Stimulated activated naive CD4-positive, alpha-beta T cell treated with Interleukin-2 at 50 U/mL for 16 hours (primary cell): ENCODE measurements around the gene SACS.

Experiments
- DNase-seq: peaks from one replicate; lab custom pipeline; 2025; lab: John Stamatoyannopoulos, UW

SACS gene, protein sequence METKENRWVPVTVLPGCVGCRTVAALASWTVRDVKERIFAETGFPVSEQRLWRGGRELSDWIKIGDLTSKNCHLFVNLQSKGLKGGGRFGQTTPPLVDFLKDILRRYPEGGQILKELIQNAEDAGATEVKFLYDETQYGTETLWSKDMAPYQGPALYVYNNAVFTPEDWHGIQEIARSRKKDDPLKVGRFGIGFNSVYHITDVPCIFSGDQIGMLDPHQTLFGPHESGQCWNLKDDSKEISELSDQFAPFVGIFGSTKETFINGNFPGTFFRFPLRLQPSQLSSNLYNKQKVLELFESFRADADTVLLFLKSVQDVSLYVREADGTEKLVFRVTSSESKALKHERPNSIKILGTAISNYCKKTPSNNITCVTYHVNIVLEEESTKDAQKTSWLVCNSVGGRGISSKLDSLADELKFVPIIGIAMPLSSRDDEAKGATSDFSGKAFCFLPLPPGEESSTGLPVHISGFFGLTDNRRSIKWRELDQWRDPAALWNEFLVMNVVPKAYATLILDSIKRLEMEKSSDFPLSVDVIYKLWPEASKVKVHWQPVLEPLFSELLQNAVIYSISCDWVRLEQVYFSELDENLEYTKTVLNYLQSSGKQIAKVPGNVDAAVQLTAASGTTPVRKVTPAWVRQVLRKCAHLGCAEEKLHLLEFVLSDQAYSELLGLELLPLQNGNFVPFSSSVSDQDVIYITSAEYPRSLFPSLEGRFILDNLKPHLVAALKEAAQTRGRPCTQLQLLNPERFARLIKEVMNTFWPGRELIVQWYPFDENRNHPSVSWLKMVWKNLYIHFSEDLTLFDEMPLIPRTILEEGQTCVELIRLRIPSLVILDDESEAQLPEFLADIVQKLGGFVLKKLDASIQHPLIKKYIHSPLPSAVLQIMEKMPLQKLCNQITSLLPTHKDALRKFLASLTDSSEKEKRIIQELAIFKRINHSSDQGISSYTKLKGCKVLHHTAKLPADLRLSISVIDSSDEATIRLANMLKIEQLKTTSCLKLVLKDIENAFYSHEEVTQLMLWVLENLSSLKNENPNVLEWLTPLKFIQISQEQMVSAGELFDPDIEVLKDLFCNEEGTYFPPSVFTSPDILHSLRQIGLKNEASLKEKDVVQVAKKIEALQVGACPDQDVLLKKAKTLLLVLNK (N-terminal part only)

DNA sequence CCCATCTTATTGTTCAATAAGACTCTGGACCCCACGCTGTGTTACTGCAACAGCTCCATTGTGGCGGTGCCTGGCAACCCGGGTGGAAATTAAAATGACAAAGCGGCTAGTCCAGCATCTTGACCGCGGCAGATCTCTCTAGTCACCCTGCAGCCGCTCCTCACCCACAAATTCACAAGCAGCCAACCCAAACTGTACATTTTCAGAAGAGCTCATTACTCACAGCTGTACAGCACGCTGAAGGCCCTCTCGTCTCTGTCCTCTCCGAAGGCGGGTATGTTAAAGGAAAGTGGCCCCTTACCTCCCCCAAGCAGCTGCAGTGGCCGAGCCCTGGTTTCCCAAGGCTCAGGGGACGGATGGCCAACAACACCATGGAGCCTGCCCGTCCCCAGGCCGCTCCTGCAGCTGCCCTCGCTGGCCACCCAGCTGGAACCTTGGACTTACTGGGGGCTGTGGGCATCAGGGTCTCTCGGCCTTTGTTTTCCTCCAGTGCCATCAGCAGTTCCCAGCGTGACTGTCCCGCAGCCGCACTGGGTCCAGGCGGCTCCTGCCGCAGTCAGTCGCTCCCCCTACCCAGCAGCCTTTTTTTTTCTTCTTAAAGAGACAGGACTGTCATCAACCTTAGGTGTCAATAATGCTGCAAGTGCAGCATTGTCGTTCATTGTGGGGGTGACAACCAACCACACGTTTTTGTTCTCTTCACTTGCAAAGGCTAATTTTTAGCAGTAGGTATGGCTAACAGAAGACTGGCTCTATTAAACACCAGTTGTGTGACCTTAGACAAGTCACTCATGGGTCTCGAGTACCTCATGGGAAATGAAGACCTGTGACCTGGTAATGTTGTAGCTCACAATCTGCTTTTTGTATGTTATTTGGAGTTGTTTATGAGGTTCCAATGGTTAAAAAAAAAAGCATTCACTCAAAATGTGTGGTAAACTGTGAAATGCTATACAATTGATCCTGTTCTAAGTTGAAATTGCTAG lies at the start of gene SACS:
Gene SACS, minus strand, starts transcription at position 532 of the 983 bp plus-strand sequence. CDS start 22,463 bp downstream, outside the sequence.
- no peak for DNase-seq

- DNase-seq: no peak
Observed at GRCh38 chr13:23480324-23480723, 46.8 kb upstream of the SACS start.

DNA sequence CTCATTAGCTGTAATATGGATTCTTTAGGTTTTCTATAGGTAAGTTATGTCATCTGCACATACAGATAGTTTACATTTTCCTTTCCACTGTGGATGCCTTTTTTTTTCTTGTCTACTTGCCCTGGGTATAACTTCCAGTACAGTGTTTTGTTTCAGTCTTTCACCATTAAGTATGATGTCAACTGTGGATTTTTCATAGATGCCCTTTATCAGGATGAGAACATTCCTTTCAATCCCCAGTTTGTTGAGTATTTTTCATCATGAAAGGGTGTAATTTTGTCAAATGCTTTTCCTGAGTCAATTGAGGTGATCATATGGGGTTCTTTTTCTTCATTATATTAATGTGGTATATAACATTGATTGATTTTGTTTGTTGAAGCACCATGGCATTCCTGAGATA lies 43.6 kb upstream of the SACS start:
- no peak for DNase-seq

DNA sequence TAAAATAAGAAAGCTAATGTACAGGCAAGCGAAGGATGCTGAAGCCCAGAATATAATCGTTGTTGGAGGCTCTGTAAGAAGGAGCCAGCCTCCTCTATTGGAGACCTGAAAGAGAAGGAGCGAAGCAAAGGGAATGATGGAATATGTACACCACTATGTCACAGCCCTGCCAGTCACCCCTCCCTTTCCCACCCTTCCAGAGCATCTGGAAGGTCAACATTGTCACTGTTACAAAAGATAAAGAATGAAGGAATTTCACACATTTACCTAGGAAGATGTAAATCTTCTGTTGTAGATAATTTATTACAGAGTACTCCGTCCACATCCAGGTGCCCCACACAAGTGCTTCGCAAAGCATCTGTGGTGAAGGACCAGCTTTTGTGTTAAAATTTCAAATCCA lies 39.7 kb upstream of the SACS start:
- DNase-seq: no peak

DNA sequence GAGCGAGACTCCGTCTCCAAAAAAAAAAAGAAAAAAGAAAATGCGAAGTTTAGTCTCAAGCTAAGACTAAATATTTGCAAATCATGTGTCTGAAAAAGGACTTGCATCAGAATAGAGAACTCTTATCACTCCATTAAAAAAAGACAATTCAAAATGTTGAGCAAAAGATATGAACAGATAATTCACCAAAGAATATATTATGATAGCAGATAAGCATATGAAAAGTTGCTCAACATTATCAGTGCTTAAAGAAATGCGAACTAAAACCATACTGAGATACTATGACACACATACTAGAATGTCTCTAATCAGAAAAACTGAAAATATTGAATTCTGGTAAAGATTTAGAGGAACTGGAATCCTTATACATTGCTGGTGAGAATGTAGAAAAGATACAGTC lies 38.7 kb upstream of the SACS start:
- DNase-seq: no peak

- no peak for DNase-seq
Observed at GRCh38 chr13:23470790-23471614, 37.5 kb upstream of the SACS start.

GRCh38 chr13:23469951-23470421 lies 36.5 kb upstream of the SACS start:
- no peak for DNase-seq

DNA sequence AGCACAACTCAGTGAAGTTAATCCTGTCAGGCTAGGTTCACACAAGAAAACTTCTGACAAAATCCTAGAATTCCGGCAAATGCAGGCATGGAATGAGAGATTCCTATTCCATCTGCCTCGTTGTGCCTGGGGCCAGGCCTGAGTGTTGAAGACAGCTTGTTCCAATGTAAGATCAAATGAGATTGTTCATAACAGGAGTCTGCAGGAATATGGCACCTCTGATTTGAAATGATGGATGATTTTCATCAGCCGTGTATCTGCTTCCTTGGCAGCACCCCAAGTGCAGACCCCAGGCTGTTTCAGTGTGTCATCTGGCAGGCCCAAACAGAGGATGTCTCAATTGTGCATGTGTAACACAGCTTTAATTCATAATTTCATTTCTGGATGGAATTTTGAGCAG lies 35.3 kb upstream of the SACS start:
- DNase-seq: no peak

- DNase-seq: no peak
Observed at GRCh38 chr13:23467932-23468278, 34.4 kb upstream of the SACS start.

- DNase-seq: no peak
Observed at GRCh38 chr13:23467048-23467931, 33.8 kb upstream of the SACS start.

DNA sequence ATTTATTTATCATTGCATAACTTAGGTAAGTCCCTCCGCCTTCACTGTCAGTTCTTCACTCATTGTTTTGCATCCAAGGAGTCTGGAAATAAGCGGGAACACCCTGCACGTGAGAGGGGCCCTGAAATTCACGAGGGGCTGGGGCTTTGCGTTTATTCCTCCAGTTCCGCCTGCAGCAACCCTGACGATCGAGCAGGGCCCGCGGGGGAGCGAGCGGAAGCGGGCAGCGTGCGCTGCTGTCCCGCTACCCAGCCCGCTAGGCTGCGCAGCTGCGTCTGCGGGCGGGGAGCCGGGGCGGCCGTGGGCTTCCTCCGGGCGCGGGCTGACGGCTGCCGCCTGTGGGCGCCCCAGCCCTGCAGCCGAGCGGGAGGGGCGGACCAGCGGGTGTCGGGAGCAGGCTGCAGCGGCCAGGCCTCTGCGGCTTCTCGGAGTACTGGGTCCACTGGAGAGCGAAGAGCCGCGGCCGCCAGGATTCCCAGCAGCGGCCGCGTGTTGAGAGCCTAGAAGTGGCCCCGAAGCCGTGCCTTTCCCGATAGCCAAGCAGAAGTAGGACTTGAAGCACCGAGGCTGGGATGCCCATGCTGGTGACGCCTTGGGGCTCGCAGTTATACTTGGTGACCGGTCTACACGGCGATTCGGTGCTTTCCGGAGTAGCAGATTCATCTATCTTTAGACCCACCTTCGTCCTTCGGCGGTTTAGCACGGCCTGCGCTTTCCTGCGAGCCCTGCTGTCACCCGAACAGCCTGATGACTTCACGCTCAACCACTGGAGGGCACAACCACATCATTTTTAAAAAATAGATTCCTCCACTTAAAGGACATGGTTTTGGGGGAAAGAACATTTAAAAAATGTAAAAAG lies 32.9 kb upstream of the SACS start:
- peak; percentile 56 for DNase-seq

- no peak for DNase-seq
Observed at GRCh38 chr13:23463661-23464060, 30.2 kb upstream of the SACS start.

DNA sequence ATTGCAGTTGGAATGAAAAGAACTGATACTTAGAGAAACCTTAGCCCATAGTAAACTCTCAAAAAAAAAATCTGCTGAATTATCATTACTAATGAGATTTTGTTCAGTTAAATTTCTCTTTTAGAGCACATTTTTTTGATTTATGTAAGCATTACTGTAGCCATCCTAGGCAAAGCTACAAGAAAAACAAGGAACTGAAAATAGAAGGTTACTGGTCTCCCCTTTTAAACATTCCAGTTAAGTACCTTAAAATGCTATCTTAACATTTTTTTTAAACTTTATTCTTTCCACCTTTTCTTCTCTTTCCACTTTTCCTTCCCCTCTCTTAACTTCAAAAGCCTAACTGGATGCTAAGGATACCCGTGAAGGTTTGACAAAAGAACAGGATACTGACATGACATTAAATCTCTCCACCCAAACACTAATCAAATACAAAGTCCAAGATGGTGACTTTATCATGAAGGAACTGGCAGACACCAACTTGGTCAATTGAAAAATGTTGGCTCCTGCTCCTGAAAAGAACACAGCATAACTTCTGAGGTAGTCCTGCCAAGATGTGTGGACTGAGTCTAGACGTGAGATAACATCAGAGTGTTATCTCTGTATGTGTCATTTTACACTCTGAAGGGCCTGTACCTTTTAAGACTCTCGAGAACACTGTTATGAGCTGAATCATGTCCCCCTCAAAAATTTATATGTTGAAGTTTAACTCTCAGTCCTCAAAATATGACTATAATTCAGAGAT lies 29.5 kb upstream of the SACS start:
- no peak for DNase-seq

GRCh38 chr13:23461544-23461943 lies 28.0 kb upstream of the SACS start:
- no peak for DNase-seq

GRCh38 chr13:23460921-23461320 lies 27.4 kb upstream of the SACS start:
- no peak for DNase-seq

DNA sequence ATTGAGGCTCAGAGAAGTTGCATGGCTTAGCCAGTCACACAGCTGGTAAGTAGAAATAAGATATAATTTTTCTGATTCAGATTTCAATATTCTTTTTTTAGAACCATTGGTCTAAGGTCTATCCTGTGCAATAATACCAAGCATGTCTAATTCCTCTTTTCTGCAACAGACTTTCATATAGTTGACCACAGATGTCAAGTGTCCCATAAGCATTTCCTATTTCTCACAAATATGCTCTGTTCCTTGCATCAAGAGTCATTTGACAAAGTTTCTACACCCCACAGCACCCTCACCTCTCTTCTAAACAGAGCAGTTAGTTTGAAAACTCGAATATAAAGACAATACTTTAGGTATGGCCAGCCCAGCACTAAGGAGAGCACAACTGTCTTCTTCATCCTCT lies 26.8 kb upstream of the SACS start:
- DNase-seq: no peak

GRCh38 chr13:23458989-23459388 lies 25.5 kb upstream of the SACS start:
- DNase-seq: no peak
